Neutrophil (primary cell): ENCODE measurements around the gene SH3GL1.
A peak's percentile ranks its signal among the peaks of the same experiment; 100 is the strongest.

Source experiments
- H3K27ac ChIP-seq: fragments of 200-600 bp; sonication (generic); 2 replicates; pipeline ENCODE4 v1.5.1; 2016; ENCODE audit warnings: mild to moderate bottlenecking, moderate library complexity
- H3K27me3 ChIP-seq: fragments of 200-600 bp; sonication (generic); 2 replicates; pipeline ENCODE4 v1.6.0; 2016; ENCODE audit warnings: mild to moderate bottlenecking
- H3K36me3 ChIP-seq: fragments of 200-600 bp; sonication (generic); 2 replicates; pipeline ENCODE4 v1.5.1; 2017
- H3K4me1 ChIP-seq, 2 experiments: fragments of 200-600 bp in 1 of 2; sonication (generic) in 1 of 2; 1 replicate in 1 of 2; 2 replicates in 1 of 2; pipeline versions ENCODE4 v1.5.1 to v1.6.1; 2013 to 2016; ENCODE audit warnings: low read depth in 1 of 2, low read length in 1 of 2, mild to moderate bottlenecking in 1 of 2, moderate library complexity in 1 of 2; ENCODE audit not compliant: control insufficient read depth in 1 of 2, insufficient read depth in 1 of 2
- H3K4me3 ChIP-seq, 2 experiments: fragments of 200-600 bp in 1 of 2; sonication (generic) in 1 of 2; 1 replicate in 1 of 2; 2 replicates in 1 of 2; pipeline ENCODE4 v1.5.1; 2013 to 2016; ENCODE audit warnings: low read depth in 1 of 2, low read length in 1 of 2, mild to moderate bottlenecking in 1 of 2, moderate library complexity in 1 of 2
- H3K9me3 ChIP-seq: fragments of 200-600 bp; sonication (generic); 2 replicates; pipeline ENCODE4 v1.5.1; 2016
- CTCF ChIP-seq: fragments of 200-600 bp; sonication (generic); IDR thresholded peaks from 2 replicates; pipeline ENCODE4 v1.5.1; 2016; ENCODE audit warnings: antibody characterized with exemption

Gene SH3GL1, protein sequence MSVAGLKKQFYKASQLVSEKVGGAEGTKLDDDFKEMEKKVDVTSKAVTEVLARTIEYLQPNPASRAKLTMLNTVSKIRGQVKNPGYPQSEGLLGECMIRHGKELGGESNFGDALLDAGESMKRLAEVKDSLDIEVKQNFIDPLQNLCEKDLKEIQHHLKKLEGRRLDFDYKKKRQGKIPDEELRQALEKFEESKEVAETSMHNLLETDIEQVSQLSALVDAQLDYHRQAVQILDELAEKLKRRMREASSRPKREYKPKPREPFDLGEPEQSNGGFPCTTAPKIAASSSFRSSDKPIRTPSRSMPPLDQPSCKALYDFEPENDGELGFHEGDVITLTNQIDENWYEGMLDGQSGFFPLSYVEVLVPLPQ

DNA sequence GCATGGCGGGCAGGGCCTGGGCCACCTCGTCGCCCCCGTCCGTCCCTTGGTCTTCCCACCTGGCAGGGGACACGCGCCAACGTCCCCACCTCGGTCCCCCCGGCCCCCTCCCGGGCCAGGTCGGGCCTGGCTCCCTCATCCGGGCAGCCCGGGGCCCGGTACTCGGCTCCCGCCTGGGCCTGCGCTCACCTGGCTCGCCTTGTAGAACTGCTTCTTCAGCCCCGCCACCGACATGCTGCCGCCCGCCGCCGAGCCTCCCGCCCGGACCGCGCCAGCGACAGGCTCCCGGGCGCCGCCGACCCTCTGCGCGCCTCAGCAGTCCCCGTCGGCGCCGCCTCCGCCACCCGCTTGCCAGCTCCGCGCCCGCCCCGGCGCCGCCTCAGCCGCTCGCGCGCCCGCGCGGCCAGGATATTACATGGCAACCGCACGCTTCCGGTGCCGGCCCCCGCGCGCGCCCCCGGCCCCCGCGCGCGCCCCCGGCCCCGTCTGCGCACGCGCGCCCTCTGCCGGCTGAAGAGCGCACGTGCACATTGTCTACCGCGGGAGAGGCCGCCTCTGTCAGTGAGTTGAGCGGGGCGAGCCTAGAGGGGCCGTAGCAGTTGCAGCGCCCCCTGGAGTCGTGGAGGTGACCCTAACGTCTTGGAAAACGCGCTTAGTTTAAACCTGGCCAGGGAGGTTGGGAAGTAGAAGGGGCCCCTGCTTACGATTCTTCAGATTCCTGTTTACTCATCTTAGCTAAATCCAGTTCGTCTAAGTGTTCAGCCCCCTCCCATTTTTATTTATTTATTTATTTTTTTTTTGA lies at the start of gene SH3GL1:
Gene SH3GL1, minus strand, starts transcription at position 413 of the 802 bp plus-strand sequence. Its CDS starts 179 bp downstream, at position 234.
- Histone ChIP-seq H3K27ac (peak within 1 kb of the TSS; percentile 99), H3K4me1 (peaks cover 41 to 43% of the 10 kb centered on the region in 2 experiments), H3K36me3 (peaks cover 16% of the 10 kb centered on the region), H3K27me3 (no peaks in the 10 kb centered on the region), H3K4me3 (peak within 1 kb of the TSS; percentile 69 to 88), H3K9me3 (no peaks in the 10 kb centered on the region)
- TF ChIP-seq CTCF = peak; percentile 99

DNA sequence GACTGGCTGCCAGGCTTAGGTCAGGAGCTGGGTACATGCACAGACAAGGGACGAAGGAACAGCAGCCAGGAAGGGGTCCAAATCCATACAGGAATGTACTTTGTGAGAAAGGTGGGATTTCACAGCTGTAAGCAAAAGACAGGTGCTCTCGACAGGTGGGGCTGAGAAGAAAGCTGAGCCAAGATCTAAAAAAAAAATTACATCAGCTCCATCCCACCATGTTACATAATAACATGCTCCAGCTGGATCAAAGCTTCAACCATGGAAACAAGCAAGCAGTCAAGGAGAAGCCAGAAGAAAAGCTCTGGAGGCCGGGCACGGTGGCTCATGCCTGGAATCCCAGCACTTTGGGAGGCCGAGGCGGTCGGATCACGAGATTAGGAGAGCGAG lies 49.3 kb upstream of the SH3GL1 start:
- H3K36me3 ChIP-seq = peaks cover 100% of the 10 kb centered on the region
- H3K4me1 ChIP-seq = no peaks in the 10 kb centered on the region
- no peaks in the 10 kb centered on the region for H3K27me3 ChIP-seq
- H3K27ac ChIP-seq = no peak overlapping the region
- no peak overlapping the region for H3K4me3 ChIP-seq
- no peak for TF ChIP-seq CTCF
- H3K9me3 ChIP-seq = no peaks in the 10 kb centered on the region

GRCh38 chr19:4449022-4449638 lies 48.8 kb upstream of the SH3GL1 start:
- no peak for TF ChIP-seq CTCF
- no peaks in the 10 kb centered on the region for H3K27me3 ChIP-seq
- peaks cover 100% of the 10 kb centered on the region for H3K36me3 ChIP-seq
- H3K4me3 ChIP-seq = no peak overlapping the region
- H3K9me3 ChIP-seq = no peaks in the 10 kb centered on the region
- H3K4me1 ChIP-seq = no peaks in the 10 kb centered on the region
- H3K27ac ChIP-seq = no peak overlapping the region

DNA sequence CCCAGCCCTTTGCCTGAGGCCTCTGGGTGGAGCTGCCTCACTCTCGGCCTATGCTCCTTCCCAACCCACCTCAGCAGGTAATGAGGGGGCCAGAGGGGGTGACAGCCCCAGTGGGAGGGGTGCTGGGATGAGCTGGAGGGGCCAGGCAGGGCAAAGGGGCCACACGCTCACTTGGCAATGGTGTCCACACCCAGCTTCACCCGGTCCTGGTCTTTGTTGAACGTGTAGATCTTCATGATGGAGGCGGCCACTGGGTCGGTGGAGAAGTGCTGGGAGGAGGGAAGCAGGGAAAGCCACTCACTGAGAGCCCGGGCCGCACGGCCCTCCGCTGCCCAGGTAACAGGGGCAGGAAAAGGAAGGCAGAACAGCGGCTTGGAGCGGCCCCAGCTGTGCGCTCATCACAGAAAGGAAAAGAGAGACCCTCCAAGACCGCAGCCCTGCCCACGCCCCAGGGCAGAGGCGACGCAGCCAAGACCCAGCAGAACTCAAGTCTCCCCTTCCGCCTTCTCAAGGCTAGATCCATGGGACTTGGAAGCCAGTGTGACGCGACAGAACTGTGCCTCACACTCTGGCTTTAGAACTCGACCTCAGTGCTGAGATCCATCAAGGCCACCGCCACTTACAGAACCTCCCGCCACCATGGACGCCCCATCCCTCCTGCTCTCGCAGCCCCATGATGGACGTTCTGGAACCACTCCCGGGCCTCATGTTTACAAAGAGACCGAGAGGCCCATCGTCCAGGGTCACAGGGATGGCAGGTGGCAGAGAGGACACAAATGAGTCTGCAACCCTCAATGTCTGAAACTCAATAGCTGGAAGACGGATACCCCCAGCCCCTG lies 48.0 kb upstream of the SH3GL1 start:
- H3K36me3 ChIP-seq = peaks cover 100% of the 10 kb centered on the region
- no peak overlapping the region for H3K4me3 ChIP-seq
- H3K9me3 ChIP-seq = no peaks in the 10 kb centered on the region
- no peaks in the 10 kb centered on the region for H3K4me1 ChIP-seq
- no peaks in the 10 kb centered on the region for H3K27me3 ChIP-seq
- no peak for TF ChIP-seq CTCF
- H3K27ac ChIP-seq = no peak overlapping the region
